Nucleus accumbens (tissue), 56 donors: ENCODE measurements around the gene ESPN.

ENCODE experiments used
- DNase-seq, 56 donors: peaks; one replicate each; lab custom pipeline; 2025; lab: John Stamatoyannopoulos, UW

The ESPN gene

DNA sequence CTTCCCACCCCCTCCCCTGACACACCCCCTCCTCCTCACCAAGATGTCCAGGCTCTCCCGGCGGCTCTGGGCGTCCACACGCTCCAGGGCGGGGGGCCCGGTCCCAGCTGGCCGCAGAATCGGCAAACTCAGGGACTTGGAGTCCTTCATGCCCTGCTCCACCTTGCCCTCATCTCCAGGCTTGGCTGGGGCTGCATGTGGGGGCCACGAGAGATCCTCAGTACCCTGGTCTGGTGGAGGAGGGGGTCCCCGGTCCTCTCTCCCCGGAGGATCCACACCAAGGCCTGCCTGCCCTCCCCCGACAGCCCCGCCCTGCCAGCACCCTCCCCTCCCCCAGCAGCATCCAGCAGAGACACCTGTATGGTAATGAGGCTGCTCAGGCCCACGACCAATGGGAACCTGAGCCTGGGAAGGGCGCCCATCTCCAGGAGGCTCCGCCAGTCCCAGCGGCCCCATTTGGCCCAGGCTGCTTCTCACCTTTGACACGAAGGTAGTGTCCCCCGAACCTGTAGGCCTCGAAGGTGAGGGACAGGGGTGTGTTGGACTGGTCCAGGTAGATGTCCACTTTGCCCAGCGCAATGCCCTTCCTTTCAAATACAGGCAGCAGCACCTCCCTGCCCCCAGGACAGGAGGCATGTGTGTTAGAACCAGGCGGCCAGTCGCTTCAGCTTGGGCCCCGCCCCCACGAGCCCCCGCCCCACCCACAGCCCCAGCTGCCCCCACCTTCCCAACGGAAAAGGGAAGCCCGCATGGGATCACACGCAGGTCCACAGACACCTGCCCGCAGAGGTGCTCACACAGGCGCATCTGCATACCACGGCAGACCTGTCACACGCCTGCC lies 49.6 kb downstream of the ESPN start:
- no peak for DNase-seq

DNA sequence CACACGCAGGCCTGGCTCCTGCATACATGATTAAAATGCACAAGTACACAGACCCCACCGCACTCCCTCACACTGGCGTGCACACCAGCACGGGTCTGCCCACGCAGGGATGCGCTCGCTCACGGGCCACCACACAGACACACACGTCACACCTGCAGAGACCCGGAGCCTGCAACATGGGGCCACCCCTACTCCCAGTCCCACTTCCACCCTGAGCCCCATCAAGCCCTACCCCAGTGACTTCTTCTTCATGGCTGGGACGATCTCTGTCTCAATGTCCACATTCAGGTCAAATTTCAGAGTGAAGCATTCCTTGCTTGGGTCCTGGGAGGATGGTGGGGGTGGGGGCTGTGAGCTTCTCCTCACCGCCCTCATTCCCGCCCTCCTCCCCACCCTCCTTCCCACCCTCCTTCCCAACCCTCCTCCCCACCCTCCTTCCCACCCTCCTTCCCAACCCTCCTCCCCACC lies 50.3 kb downstream of the ESPN start:
- no peak for DNase-seq

DNA sequence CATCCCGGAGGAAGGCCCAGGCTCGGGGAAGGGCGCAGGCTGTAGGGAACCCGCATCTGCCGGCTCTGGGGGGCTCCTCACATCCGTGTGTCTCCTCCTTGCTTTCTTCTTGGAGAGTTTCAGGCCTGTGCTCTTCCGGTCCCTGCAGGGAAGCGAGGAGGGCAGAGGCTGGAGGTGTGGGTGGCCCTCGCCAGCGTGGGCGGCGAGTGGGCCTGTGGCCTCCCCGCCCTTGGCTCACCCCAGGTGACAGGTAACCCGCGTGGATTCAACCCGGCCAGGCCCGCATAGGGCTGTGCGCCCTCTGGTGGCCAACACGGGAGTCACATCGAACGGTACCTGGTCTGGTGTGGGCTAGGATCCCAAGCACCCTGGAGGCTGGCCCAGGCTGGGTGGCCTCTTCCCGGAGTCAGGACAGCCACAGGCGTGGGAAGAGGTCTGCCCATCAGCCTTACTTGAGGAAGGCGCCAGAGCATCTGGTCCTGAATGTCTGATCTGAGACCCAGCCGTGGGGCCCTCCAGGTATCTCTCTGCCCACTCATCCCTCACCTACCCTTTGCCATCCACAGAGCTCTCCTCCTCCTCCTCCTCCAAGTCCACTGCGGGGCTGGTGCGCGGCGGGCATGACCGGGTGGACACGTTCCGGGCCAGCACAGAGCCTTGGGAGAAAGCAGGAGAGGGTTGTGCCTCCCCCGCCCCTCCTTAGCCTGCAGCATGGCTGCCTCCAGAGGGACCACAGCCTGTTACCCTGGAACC lies 51.0 kb downstream of the ESPN start:
- DNase-seq, result peak in 38 of 56 donors; percentile 1 to 68 (median 16)

DNA sequence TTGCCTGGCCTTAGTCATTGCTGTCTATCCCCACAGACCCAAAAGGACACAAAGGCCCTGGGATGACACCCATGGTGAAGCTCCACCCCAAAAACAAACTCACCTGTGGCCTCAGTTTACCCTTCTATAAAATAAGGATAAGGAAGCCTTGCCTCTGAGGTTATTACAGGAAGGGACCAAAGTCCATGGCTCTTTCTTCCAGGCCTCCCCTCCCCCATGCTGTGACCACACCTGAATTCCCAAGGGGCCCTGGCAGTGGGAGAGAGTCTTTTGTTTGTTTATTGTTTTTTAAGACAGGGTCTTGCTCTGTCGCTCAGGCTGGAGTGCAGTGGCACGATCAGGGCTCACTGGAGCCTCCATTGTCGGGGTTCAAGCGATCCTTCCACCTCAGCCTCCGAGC lies 51.9 kb downstream of the ESPN start:
- DNase-seq, result no peak

DNA sequence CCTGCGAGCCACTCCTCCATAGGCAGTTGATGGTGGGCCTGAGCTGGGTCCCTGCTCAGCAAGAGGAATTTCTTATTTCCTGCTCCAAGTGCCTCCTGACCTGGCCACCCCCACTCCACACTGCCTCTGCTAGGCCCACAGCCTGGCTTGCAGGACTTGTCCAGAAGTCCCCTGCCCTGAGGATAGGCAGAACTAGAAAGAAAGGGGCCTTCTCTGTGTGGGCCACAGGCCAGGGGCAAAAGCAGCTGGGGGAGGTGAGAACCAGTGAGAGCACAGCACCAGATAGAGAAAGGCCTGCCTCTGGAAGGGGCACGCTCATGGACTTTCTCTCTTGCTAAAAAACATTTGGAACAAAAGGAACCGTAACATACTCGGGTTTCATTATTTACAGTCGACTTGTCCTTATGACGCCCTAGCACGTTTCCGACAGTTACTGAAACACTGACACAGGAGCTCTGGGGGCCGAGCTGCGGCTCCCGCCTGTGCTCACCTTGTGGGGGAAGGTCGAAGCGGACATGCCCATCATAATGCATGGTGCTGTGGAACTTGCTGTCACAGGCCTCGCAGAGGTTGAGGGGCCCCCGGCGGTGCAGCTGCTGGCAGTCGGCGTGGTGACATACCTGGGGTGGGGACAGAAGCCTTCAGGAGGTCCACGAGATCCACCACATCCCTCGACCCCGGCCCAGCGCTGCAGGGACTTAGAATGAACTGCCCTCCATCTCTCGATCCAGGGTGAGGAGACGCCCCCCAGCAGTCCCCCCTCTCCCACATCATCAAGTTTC lies 52.7 kb downstream of the ESPN start:
- no peak for DNase-seq

DNA sequence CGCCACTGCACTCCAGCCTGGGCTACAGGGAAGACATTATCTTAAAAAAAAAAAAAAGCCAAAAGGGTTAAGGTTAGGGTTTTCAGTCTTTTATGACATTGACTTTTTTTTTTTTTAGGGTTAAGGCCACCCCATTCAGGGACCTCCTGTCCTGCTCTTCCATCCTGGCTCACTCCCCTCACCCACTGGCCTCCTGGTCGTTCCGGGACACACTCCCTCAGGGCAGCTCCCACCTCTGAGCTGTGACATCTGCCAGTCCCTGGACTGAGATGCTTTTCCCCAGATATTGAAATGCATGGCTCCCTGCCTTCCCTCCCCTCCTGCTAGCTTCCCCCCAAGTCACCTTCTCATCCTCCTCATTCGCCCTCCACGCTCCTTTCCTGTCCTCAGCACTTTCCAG lies 57.2 kb downstream of the ESPN start:
- DNase-seq, result no peak

DNA sequence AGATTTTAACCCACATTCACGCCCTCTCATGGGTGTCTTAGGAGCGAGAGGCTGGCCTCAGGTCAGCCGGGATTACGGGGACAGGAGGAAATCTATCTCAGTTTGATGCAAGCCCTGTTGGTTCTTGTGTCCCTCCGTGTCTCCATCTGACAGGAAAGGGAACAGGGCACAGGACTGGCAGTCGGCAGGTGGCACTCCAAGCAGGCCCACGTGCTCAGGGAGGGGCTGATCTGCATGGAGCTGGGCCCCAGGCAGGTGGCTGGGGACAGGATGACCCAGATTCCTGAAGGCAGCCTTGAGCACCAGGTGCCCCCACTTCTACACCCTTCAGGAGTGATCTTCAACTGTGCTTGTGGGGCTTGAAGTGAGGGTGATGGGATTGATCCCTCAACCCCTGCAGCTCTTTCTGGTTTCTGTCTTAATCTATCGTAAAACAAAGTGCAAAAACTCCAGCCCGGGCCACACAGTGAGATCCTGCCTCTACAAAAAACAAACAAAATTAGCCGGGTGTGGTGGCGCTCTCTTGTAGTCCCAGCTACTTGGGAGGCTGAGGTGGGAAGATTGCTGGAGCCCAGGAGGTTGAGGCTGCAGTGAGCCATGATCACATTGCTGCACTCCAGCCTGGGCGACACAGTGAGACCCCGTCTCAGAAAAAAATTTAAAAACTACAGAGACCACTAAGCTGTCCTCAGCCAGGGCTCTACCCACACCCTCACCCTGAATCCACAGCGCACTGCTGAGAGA lies 58.6 kb downstream of the ESPN start:
- DNase-seq, result no peak

DNA sequence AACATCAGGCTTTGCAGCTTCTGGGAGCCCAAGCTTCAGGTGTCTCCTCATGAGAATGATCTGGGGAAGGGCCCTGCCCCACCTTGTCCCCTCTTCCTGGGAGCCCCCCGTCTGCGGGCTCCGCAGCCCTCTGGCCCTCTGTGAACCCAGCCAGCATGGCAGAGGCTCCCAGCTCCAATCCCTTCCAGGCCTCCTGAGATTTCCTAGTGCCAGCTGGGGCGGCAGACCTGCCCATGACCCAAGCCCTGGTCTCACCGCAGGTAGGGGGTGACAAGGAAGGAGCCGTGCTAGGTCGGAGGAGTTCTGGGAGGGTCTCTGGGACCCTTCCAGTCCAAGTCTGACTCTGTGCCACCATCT lies 59.2 kb downstream of the ESPN start:
- DNase-seq, result no peak

DNA sequence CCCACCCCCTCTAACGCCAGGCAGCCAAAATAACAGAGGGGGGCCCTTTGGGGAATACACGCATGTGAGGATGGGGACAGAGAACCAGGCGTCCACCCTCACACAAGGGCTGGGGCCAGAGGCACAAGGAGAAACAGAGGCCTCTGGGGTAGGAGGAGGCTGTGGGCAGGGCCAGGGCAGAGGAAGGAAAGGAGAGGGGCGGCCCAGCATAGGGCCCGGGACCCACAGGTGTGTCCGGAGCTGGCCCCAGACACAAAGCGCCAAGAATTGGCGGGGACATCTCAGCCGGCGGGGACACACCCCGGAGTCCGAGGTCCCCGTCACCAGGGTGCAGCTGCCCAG lies 60.2 kb downstream of the ESPN start:
- no peak for DNase-seq

DNA sequence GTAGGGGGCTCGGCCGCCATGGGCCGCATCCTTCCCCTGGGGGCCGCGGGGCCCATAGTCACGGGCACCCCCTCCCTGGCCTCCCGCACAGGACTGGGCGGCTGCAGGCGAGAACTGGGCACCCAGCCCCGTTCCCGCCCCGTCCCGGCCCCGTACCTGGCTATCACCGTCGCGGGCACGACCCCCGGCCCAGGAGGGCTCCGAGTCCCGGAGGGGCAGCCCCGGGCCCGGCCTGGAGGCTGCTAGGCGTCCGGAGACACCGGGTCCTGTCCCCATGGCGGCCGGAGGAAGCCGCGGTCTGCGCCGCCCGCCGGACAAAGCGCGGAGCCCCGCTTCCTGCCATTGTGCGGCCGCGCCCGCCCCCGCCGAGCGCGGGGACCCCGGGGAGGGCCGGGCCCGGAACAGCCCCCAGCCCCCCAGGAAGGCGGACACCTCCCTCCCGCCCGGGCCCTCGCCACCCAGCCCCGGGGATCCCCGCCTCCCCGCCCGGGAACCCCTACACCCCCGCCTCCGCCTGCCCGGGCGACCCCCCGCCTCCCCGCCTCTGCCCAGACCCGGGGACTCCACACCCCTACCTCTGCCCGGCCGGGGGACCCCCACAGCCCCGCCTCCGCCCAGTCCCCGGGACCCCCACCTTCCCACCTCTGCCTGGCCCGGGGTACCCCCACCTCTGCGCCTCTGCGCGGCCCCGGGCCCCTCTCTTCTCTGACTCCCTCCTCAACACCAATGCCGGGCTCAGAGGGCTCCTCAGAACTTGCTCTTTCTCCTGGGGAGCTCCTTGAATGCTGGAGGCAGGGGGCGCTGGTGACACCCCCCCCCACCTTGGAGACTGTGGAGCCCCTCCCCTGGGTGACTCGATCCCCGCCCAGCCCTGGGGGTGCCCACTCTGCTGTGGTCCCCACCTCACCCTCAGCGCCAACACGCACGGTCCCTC lies 60.9 kb downstream of the ESPN start:
- no peak for DNase-seq

DNA sequence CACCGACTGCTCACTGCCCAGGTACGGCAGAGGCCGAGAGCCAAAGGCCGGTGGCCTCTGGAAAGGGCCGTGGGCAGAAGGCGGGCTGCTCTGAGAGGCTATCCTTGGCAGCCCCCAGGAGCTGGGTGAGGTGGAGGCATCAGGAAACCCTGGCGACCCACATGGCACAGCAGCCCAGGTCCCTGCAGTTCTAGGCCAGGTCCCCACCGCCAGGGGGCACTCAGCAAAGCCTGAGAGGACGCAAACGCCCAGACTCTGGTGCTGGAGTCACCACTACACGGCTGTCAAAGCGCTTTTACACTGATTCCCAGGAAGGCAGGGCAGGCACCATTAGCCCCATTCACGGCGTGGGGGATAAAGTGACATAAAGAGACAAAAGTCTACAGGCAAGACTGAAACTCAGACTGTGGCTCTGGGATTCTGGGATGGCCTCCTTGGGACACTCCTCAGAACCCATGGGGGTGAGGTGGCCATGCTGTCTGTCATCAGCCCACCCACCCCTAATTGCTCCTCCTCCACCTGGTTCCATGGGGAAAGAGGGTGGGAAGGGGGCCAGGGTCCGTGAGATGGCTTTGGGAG lies 61.9 kb downstream of the ESPN start:
- DNase-seq, result peak in 49 of 56 donors; percentile 8 to 85 (median 41)

DNA sequence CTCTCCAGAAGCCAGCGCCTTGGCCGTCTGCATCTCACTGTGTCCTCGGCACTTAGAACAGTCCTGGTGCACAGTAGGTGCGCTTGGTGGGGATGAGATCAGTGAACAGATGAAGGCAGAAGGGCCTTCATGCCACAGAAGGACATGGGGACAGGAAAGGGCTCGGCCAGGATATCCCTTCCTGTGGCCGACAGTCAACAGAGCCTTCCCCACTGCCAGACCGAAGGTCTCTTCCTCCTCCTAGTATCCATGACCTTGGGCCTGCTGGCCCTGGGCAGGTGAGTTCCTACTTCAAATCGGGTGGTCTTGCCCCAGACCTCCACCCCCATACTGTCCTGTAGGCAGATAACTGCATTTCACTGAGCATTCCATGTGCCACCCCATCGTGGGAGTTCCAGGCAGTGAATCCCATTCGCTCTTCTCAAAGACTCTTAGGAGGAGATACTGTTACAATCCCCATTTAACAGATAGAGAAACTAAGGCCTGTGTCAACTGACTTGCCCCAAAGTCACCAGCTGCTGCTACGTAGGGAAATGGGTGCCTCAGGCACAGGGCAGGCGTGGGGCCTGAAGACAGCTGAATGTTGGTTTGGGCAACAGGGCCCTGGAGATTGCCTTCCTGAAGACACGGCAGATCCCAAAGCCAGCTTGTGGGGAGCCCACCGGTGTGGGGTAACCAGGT lies 63.4 kb downstream of the ESPN start:
- DNase-seq, result no peak

DNA sequence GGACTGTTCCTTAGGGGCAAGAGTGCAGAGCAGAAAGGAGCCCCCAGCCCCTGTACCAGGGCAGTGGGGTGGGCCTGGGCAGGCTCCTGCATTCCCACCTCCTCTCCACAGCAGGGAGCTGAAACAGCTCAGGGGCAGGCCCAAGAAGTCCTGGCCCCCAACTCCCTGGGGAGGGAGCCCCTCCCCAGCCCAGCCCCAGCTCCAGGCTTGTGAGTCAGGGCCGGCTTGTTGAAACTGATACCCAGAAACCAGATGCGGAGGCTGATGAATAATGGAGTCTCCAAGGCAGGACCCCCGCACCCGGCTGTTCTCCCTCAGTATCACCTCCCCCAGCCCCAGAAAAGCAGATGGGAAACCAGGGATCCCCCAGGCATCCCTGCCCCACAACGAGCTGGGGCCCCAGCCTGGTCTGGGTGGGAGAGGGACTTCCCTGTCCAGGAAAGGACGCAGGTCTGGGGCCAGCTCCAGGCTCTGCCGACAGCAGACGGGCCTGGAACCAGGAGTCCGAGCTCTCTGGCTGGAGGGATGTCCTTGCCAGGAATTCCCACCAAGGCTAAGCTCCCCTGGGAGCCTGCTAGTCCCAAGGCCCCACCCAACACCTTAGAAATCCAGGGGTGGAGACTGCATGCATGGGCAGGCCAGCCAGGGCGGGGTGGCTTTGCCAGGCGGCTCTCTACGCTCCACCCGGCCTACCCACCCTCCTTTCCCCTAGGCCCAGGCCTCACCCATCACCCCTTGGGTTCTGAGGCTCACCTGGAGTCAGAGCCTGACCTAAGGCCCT lies 64.2 kb downstream of the ESPN start:
- DNase-seq, result no peak

DNA sequence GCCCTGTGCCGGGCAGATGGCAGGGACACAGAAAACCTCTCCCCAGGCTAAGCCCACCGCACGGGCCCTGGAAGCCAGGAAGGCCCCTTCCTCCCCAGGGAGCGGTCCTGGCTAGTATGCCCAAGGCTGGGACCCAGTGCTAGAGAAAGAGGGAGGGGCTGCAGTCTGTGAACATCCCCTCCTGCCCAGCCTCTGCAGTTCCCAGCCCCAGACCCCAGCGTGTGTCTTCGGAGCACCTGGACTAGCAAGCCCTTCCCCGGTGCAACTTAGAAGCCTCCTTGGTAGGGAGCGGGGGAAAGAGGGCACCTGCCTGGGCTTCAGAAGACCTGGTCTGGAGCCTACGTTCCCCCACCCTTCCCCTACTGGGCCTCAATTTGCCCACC lies 64.8 kb downstream of the ESPN start:
- DNase-seq, result no peak

DNA sequence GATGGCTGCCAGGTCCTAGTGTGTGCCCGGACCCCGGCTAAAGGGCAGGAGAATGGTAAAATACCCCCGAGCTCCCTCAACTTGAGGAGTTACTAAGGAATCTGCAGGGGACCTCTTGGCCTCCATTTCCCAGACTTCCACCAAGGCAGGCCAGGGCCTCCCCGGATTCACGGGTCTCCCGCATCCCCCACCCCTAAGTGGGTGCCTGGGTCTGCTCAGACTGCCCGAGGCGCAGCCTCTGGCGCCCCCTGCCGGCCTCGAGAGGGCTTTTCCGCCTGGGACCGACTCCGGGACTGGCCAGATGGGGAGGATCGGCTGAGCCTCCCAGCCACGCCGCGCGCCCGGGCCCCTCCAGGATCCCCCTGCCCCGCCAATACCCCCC lies 65.2 kb downstream of the ESPN start:
- peak in 26 of 56 donors; percentile 7 to 74 (median 26) for DNase-seq

DNA sequence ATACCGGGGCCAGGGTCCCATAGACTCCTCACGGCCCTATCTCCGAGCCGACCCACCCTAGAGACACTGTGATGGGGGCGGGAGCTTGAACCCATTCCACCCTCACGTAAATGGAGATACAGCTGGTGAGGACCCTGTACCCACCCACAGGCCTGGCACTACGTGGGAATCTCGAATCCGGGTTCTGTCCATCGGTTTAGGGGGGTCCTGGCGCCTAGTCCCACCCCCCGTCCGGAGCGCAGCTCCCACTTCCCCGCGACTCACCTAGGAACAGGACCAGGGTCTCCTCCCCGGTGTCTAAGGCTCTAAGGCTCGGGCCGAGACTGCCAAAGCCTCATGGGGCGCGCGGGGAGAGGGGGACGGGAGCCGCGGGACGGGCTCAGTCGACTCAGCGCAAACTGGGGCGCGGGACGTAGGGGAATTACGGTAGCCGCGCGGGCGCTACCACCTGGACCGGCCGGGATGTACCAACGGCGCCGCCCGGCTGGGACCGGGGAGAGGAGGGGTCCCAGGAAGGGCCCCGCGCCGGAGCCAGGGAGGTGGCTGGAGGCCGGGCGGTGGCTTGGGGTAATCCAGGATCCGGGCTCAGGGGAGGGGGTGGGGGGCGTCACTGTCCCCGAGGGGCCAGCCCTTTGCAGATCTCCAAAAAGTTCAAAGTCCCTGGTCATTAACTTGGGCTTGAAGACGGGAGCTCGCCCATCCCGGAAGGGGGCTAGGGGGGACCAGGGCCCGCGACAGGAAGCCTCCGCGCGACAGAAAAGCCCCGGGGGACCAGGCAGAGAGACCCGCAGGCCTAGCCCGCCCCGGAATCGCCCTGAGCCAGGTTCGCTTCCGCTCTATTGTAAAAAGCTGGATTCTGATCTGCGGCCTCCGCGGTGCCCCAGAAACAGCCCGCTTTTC lies 65.9 kb downstream of the ESPN start:
- DNase-seq, result peak in 12 of 56 donors; percentile 9 to 56 (median 22)

DNA sequence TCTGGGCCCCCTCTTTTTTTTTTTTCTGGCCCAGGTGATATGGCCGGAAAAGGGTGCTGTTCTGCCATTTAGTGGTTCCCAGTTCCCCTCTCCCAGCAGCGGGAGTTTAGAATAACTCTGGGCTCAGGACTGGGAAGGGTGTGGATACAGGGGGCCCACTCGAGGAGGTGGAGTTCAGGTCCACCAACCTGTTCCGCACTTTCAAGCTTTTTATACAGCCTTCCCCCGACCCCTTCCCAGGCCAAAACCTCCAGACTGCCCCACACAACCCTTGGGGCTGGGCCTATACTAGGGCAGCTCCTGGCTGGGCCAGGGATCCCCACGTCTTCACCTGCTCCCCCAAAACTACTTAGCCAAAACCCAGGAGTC lies 66.5 kb downstream of the ESPN start:
- no peak for DNase-seq
